Muscle layer of duodenum (tissue), 2 donors: ENCODE measurements around the gene DCTN1.
A peak's percentile ranks its signal among the peaks of the same experiment; 100 is the strongest.

Experiments
- H3K27ac ChIP-seq: one replicate; pipeline ENCODE4 v1.7.0; 2013; ENCODE audit warnings: mild to moderate bottlenecking, low read length
- H3K27me3 ChIP-seq: one replicate; pipeline ENCODE4 v1.7.0; 2013; ENCODE audit warnings: low read depth, mild to moderate bottlenecking, control low read depth, low read length
- H3K36me3 ChIP-seq, 2 donors: one replicate each; pipeline ENCODE4 v1.7.0; 2013; ENCODE audit warnings: low read length in 2 of 2, control low read depth in 1 of 2, mild to moderate bottlenecking in 1 of 2; ENCODE audit not compliant: insufficient read depth in 2 of 2, control insufficient read depth in 1 of 2
- H3K4me1 ChIP-seq, 2 donors: one replicate each; pipeline ENCODE4 v1.7.0; 2013; ENCODE audit warnings: low read length in 2 of 2, mild to moderate bottlenecking in 2 of 2, control low read depth in 1 of 2, moderate library complexity in 1 of 2; ENCODE audit not compliant: insufficient read depth in 2 of 2, control insufficient read depth in 1 of 2
- H3K4me3 ChIP-seq, 2 donors: one replicate each; pipeline ENCODE4 v1.7.0; 2013; ENCODE audit warnings: low read length in 2 of 2, low read depth in 1 of 2, mild to moderate bottlenecking in 1 of 2
- H3K9me3 ChIP-seq, 2 donors: one replicate each; pipeline ENCODE4 v1.7.0; 2013; ENCODE audit warnings: low read length in 2 of 2, control low read depth in 1 of 2, mild to moderate bottlenecking in 1 of 2; ENCODE audit not compliant: control insufficient read depth in 1 of 2
- donor health status: healthy.

The DCTN1 gene

DNA sequence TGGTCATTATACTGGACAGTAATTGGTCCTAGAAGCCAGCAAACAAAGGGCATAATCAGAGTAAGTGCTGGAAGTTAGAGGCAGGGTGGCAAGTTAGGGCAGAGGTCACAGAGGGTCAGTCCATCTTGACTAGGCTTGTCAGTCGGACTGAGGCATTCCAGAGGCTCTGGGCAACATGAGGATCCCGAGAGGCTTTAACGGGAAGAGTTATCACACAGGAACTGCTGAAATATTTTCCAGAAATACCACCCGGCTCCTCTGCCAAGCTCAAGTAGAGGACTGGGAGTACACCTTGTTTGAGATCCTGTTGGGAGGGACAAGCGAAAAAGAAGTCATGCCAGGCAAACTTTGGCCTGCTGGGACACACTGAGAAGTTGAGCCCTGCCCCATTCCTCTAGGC lies 27.6 kb upstream of the DCTN1 start:
- H3K27ac ChIP-seq, result no peak overlapping the region
- H3K9me3 ChIP-seq, result no peaks in the 10 kb centered on the region
- H3K4me1 ChIP-seq, result peaks cover 0 to 4% of the 10 kb centered on the region in 2 donors
- H3K27me3 ChIP-seq, result no peaks in the 10 kb centered on the region
- no peak overlapping the region for H3K4me3 ChIP-seq
- H3K36me3 ChIP-seq, result no peaks in the 10 kb centered on the region

GRCh38 chr2:74406035-74406434 lies 25.9 kb upstream of the DCTN1 start:
- Histone ChIP-seq H3K4me1 (no peaks in the 10 kb centered on the region), H3K4me3 (no peak overlapping the region), H3K27me3 (no peaks in the 10 kb centered on the region), H3K36me3 (no peaks in the 10 kb centered on the region), H3K27ac (no peak overlapping the region), H3K9me3 (no peaks in the 10 kb centered on the region)

DNA sequence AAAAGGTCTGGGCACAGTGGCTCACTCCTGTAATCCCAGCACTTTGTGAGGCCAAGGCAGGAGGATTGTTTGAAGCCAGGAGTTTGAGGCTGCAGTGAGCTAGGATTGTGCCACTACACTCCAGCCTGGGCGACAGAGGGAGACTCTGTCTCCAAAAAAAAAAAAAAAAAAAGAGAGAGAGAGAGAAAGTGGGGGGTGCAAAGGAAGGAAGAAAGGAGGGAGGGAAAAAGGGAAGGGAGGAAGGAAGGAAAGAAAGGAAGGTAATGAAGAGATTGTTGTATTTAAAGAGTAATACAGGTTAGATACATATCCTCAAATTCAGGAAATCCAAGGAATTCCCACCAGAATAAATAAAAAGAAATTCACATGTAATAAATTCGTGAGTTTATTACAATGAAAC lies 21.8 kb upstream of the DCTN1 start:
- H3K4me1 ChIP-seq, result no peaks in the 10 kb centered on the region
- H3K4me3 ChIP-seq, result no peak overlapping the region
- H3K27me3 ChIP-seq, result no peaks in the 10 kb centered on the region
- no peak overlapping the region for H3K27ac ChIP-seq
- no peaks in the 10 kb centered on the region for H3K36me3 ChIP-seq
- no peaks in the 10 kb centered on the region for H3K9me3 ChIP-seq

- H3K27ac ChIP-seq, result no peak overlapping the region
- no peak overlapping the region for H3K4me3 ChIP-seq
- no peaks in the 10 kb centered on the region for H3K36me3 ChIP-seq
- no peaks in the 10 kb centered on the region for H3K9me3 ChIP-seq
- H3K4me1 ChIP-seq, result no peaks in the 10 kb centered on the region
- H3K27me3 ChIP-seq, result no peaks in the 10 kb centered on the region
Observed at GRCh38 chr2:74399785-74400184, 19.7 kb upstream of the DCTN1 start.

- Histone ChIP-seq H3K36me3 (no peaks in the 10 kb centered on the region), H3K27me3 (no peaks in the 10 kb centered on the region), H3K9me3 (no peaks in the 10 kb centered on the region), H3K4me3 (no peak overlapping the region), H3K4me1 (no peaks in the 10 kb centered on the region), H3K27ac (no peak overlapping the region)
Observed at GRCh38 chr2:74396149-74396548, 16.0 kb upstream of the DCTN1 start.

DNA sequence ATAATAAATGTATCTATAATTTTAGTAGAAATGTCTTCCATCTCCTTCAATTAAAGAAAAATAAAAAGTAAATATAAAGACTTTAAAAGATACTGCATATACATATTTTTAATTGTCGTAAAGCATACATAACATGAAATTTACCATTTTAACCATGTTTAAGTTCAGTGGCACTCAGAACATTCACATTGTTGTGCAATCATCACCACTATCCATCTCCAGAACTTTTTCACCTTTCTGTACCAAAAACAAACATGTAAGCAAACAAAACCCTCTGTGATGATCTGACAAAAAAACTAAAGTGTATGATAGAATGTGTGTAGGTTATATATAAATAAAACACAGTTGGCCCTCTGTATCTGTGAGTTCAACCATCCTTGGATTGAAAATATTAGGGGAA lies 13.4 kb upstream of the DCTN1 start:
- H3K4me1 ChIP-seq, result peaks cover 14 to 23% of the 10 kb centered on the region in 2 donors
- no peak overlapping the region for H3K4me3 ChIP-seq
- H3K27ac ChIP-seq, result no peak overlapping the region
- no peaks in the 10 kb centered on the region for H3K9me3 ChIP-seq
- no peaks in the 10 kb centered on the region for H3K36me3 ChIP-seq
- H3K27me3 ChIP-seq, result no peaks in the 10 kb centered on the region

GRCh38 chr2:74392449-74392743 lies 12.3 kb upstream of the DCTN1 start:
- Histone ChIP-seq H3K27me3 (no peaks in the 10 kb centered on the region), H3K4me3 (peak overlapping the region in 1 of 2 donors; percentile 76), H3K27ac (no peak overlapping the region), H3K4me1 (peaks cover 14 to 30% of the 10 kb centered on the region in 2 donors), H3K36me3 (no peaks in the 10 kb centered on the region), H3K9me3 (no peaks in the 10 kb centered on the region)

GRCh38 chr2:74391580-74392448 lies 11.7 kb upstream of the DCTN1 start:
- H3K36me3 ChIP-seq, result no peaks in the 10 kb centered on the region
- no peaks in the 10 kb centered on the region for H3K27me3 ChIP-seq
- H3K27ac ChIP-seq, result peak overlapping the region; percentile 86
- H3K4me3 ChIP-seq, result peak overlapping the region; percentile 72 to 76
- peaks cover 14 to 30% of the 10 kb centered on the region in 2 donors for H3K4me1 ChIP-seq
- no peaks in the 10 kb centered on the region for H3K9me3 ChIP-seq

DNA sequence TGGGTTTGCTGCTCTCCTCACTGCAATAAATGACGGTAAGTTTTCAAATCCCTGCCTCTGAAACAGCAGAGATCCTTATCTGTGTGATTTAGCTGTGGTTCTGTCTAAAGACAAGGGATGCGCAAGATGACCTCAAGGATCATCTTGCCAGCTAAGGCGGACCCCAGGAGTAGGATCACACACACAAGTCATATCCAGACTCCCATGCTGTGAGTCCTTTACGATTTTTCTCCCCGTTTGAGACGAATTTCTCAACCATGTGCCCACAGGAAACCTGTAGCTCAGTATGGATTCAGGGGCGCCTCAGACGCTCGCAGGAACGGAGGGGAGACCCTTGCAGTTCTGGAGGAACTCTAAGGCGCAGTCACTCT lies 11.1 kb upstream of the DCTN1 start:
- Histone ChIP-seq H3K4me3 (peak overlapping the region; percentile 72 to 76), H3K36me3 (no peaks in the 10 kb centered on the region), H3K27ac (peak overlapping the region; percentile 41), H3K4me1 (peaks cover 14 to 30% of the 10 kb centered on the region in 2 donors), H3K9me3 (no peaks in the 10 kb centered on the region), H3K27me3 (no peaks in the 10 kb centered on the region)

DNA sequence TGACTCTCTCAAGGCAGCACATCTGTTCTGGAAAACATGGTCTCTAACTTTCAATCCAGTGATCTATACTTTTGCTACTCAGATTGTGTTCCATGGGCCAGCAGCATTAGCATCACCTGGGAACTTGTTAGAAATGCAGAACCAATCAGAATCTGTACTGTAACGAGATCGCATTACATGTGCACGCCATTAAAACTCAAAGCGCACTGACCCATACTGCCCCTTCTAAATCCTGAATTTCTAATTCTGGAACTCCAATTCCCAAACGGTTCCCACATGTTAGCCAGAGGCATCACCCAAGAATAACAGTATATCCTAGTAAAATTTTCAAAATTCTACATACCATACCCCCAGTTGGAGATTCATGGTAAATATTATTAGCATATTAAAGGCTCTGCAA lies 10.5 kb upstream of the DCTN1 start:
- Histone ChIP-seq H3K27ac (no peak overlapping the region), H3K27me3 (no peaks in the 10 kb centered on the region), H3K36me3 (no peaks in the 10 kb centered on the region), H3K9me3 (no peaks in the 10 kb centered on the region), H3K4me1 (peaks cover 14 to 31% of the 10 kb centered on the region in 2 donors), H3K4me3 (peak overlapping the region; percentile 72 to 76)

DNA sequence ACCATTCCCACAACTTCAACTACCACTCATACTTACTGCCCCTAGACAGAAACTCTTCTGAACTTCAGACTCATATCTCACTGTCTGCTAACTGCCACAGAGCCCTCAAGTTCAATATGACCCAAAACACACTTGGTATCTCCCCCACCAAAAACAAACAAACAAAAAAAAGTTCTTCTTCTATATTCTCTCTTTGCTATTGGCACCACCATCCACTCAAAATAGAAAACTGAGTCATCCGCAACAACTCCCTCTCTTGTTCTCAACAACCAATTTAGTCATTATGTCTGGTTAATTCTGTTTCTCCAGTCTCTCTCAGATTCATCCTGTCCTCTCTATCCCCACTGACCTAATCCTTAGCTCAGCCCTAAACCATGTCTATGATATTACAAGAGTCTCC lies 7.2 kb upstream of the DCTN1 start:
- Histone ChIP-seq H3K4me1 (peaks cover 14 to 45% of the 10 kb centered on the region in 2 donors), H3K36me3 (no peaks in the 10 kb centered on the region), H3K9me3 (no peaks in the 10 kb centered on the region), H3K27me3 (no peaks in the 10 kb centered on the region), H3K27ac (no peak overlapping the region), H3K4me3 (no peak overlapping the region)

DNA sequence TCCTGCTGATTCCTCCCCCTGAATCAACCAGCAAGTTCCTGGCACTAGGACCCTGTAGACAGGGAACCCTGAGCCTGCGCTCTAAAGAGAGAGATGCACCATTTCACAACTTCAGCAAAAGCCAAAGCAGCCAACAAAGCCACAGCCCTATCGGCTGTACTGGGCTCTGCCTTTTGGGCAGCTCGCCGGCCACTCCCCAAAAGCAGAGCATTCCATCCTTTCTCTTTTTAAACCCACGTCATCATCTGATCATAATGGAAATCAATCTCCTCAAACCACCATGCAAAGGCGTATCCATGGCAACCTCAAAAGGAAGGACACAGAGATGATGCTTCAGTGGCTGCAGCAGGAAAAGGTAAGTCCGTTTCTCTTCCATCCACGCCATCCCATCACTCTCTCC lies 5.3 kb upstream of the DCTN1 start:
- H3K4me1 ChIP-seq, result peaks cover 14 to 45% of the 10 kb centered on the region in 2 donors
- peak overlapping the region; percentile 25 for H3K27ac ChIP-seq

More for the DNA sequence above, 5.3 kb upstream of the DCTN1 start:
- H3K36me3 ChIP-seq, result no peaks in the 10 kb centered on the region
- H3K4me3 ChIP-seq, result no peak overlapping the region
- H3K27me3 ChIP-seq, result no peaks in the 10 kb centered on the region
- H3K9me3 ChIP-seq, result no peaks in the 10 kb centered on the region
